OCI-LY3 (cell line): ENCODE data around the gene RFNG.

Experiments used
- EZH2phosphoT487 ChIP-seq: fragments of 200-600 bp; shearing (Covaris generic); IDR thresholded peaks from 2 replicates; pipeline ENCODE4 v1.6.1; 2018; ENCODE audit warnings: antibody characterized with exemption, mixed run types, low read depth
- TF ChIP-seq, protein P1 (sequence below): fragments of 200-600, 300-600 bp; sonication (generic); IDR thresholded peaks from 2 replicates; pipeline ENCODE4 v1.5.1; 2014; ENCODE audit warnings: antibody characterized with exemption, low read length, low read depth

DNA sequence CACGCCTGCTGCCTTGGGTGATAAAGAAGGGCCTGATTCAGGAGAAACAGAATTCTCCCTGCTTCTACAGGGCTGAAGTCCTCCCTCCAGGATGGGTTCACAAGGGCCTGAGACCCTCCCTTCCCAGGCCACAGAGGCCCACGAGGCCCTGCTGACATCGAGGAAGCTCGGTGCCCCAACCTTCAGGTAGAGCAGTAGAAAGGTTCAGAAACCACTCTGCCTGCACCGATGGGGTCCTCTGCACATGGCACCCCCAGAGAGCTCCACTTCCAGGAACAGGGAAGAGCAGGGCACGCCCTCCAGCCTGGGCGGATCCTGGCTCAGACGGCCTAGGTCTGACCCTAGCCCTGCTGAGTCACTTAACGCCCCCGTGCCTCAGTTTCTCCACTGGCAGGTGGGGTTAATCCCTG is 29.7 kb downstream of the RFNG start:
- TF ChIP-seq, protein P1, sequence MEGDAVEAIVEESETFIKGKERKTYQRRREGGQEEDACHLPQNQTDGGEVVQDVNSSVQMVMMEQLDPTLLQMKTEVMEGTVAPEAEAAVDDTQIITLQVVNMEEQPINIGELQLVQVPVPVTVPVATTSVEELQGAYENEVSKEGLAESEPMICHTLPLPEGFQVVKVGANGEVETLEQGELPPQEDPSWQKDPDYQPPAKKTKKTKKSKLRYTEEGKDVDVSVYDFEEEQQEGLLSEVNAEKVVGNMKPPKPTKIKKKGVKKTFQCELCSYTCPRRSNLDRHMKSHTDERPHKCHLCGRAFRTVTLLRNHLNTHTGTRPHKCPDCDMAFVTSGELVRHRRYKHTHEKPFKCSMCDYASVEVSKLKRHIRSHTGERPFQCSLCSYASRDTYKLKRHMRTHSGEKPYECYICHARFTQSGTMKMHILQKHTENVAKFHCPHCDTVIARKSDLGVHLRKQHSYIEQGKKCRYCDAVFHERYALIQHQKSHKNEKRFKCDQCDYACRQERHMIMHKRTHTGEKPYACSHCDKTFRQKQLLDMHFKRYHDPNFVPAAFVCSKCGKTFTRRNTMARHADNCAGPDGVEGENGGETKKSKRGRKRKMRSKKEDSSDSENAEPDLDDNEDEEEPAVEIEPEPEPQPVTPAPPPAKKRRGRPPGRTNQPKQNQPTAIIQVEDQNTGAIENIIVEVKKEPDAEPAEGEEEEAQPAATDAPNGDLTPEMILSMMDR = no peak
- TF ChIP-seq EZH2phosphoT487 = no peak
